SK-N-SH (cell line): ENCODE data around the gene STRN. TPM values are rescaled to one million over a fixed set of nuclear protein-coding genes. Genes with fewer than 3 reads are reported as not detected.

Experiments
- CTCF ChIA-PET: fragments of 300-600, 350-600 bp; formaldehyde crosslinking; extraction: SDS; loops from one replicate; lab custom pipeline; 2021; lab: Yijun Ruan, JAX
- POLR2A ChIA-PET: fragments of 350-600 bp; sonication (Branson Sonifier 250); formaldehyde crosslinking; extraction: SDS; loops from one replicate; lab custom pipeline; 2020; ENCODE audit warnings: antibody characterized with exemption, inconsistent platforms; lab: Yijun Ruan, JAX
- DNase-seq: peaks from one replicate; pipeline ENCODE4 v3.0.0; 2012
- H2AFZ ChIP-seq: fragments of 200-600 bp; sonication (generic); 2 replicates; pipeline ENCODE4 v1.8.1; 2016; ENCODE audit warnings: antibody characterized with exemption, mild to moderate bottlenecking, low read depth
- H3F3A ChIP-seq: fragments of 200-600 bp; sonication (generic); replicated peaks from 2 replicates; pipeline ENCODE3; 2016; ENCODE audit warnings: antibody characterized with exemption, mild to moderate bottlenecking; ENCODE audit not compliant: insufficient read depth
- H3K27ac ChIP-seq, 2 experiments: fragments of 200-500 bp in 1 of 2; fragments of 200-600 bp in 1 of 2; sonication (Bioruptor generic) in 1 of 2; sonication (generic), shearing (Covaris generic) in 1 of 2; 2 replicates each; pipeline versions ENCODE4 v1.5.1 to v1.6.1; 2014 to 2016; ENCODE audit warnings: low read depth in 2 of 2, inconsistent platforms in 1 of 2, low read length in 1 of 2, mild to moderate bottlenecking in 1 of 2, mixed read lengths in 1 of 2
- H3K27me3 ChIP-seq: fragments of 200-600 bp; sonication (generic), shearing (Covaris generic); 2 replicates; pipeline ENCODE4 v1.6.1; 2016; ENCODE audit warnings: mixed run types; ENCODE audit not compliant: insufficient read depth
- H3K36me3 ChIP-seq, 2 experiments: fragments of 200-500 bp in 1 of 2; fragments of 200-600 bp in 1 of 2; sonication (Bioruptor generic) in 1 of 2; sonication (generic) in 1 of 2; replicated peaks in 1 of 2; 2 replicates each; pipeline versions ENCODE3 to v1.5.1; 2014 to 2016; ENCODE audit warnings: low read length in 1 of 2, mild to moderate bottlenecking in 1 of 2; ENCODE audit not compliant: insufficient read depth in 2 of 2, control insufficient read depth in 1 of 2
- H3K4me1 ChIP-seq, 2 experiments: fragments of 200-500 bp in 1 of 2; fragments of 200-600 bp in 1 of 2; sonication (Bioruptor generic) in 1 of 2; sonication (generic), shearing (Covaris generic) in 1 of 2; 2 replicates each; pipeline versions ENCODE4 v1.5.1 to v1.6.1; 2014 to 2016; ENCODE audit warnings: low read depth in 1 of 2, low read length in 1 of 2, mixed run types in 1 of 2; ENCODE audit not compliant: insufficient read depth in 2 of 2, control insufficient read depth in 1 of 2
- H3K4me2 ChIP-seq: fragments of 200-600 bp; sonication (generic), shearing (Covaris generic); 2 replicates; pipeline ENCODE4 v1.6.1; 2017; ENCODE audit warnings: mixed run types
- H3K4me3 ChIP-seq, 2 experiments: fragments of 200-500 bp in 1 of 2; fragments of 200-600 bp in 1 of 2; sonication (Bioruptor generic) in 1 of 2; sonication (generic), shearing (Covaris generic) in 1 of 2; 2 replicates each; pipeline versions ENCODE4 v1.5.1 to v1.8.1; 2014 to 2016; ENCODE audit warnings: low read depth in 2 of 2, inconsistent platforms in 1 of 2, low read length in 1 of 2, mild to moderate bottlenecking in 1 of 2, mixed read lengths in 1 of 2, moderate library complexity in 1 of 2
- H3K79me2 ChIP-seq: fragments of 200-600 bp; sonication (generic); 2 replicates; pipeline ENCODE4 v1.8.1; 2017; ENCODE audit warnings: mild to moderate bottlenecking; ENCODE audit not compliant: insufficient read depth
- H3K9ac ChIP-seq: fragments of 200-600 bp; sonication (generic); 2 replicates; pipeline ENCODE4 v1.6.1; 2017; ENCODE audit warnings: mixed run types
- H3K9me2 ChIP-seq: fragments of 200-600 bp; sonication (generic); 2 replicates; pipeline ENCODE4 v1.6.1; 2017; ENCODE audit warnings: mixed run types
- H3K9me3 ChIP-seq: fragments of 200-600 bp; sonication (generic); 2 replicates; pipeline ENCODE4 v1.6.1; 2017; ENCODE audit warnings: mixed run types, mild to moderate bottlenecking, moderate library complexity
- H4K20me1 ChIP-seq: fragments of 200-600 bp; sonication (generic); 2 replicates; pipeline ENCODE4 v1.6.1; 2017; ENCODE audit warnings: mild to moderate bottlenecking, mixed run types; ENCODE audit not compliant: insufficient read depth
- CHD2 ChIP-seq: fragments of 150-350 bp; IDR thresholded peaks from 2 replicates; pipeline ENCODE4 v1.6.1; 2018; ENCODE audit warnings: low read length; ENCODE audit not compliant: partially characterized antibody
- ELF1 ChIP-seq: IDR thresholded peaks from 2 replicates; pipeline ENCODE4 v1.4.0; 2012
- EP300 ChIP-seq, 2 experiments: IDR thresholded peaks; 2 replicates each; pipeline versions ENCODE4 v1.4.0 to v1.6.1; 2012; ENCODE audit warnings: borderline replicate concordance in 1 of 2, low read depth in 1 of 2, low read length in 1 of 2
- EZH2phosphoT487 ChIP-seq: fragments of 200-600 bp; sonication (generic); IDR thresholded peaks from 2 replicates; pipeline ENCODE4 v1.6.1; 2017; ENCODE audit warnings: low read depth, mixed run types, mild to moderate bottlenecking, antibody characterized with exemption, moderate library complexity, borderline replicate concordance
- FOSL2 ChIP-seq: IDR thresholded peaks from 2 replicates; pipeline ENCODE4 v1.4.0; 2012; ENCODE audit warnings: low read depth, mild to moderate bottlenecking, moderate library complexity, borderline replicate concordance
- GATA2 ChIP-seq: sonication (generic); formaldehyde crosslinking; IDR thresholded peaks from 2 replicates; pipeline ENCODE4 v1.5.0; 2020; ENCODE audit warnings: mild to moderate bottlenecking, missing genetic modification reagents
- MEF2A ChIP-seq: IDR thresholded peaks from 2 replicates; pipeline ENCODE4 v1.4.0; 2012; ENCODE audit warnings: low read depth, borderline replicate concordance
- RAD21 ChIP-seq: IDR thresholded peaks from 2 replicates; pipeline ENCODE4 v1.6.1; 2012; ENCODE audit warnings: mild to moderate bottlenecking, low read length
- RFX5 ChIP-seq: IDR thresholded peaks from 2 replicates; pipeline ENCODE4 v1.6.1; 2012; ENCODE audit warnings: mild to moderate bottlenecking, improper control_type of control experiment, low read length
- RXRA ChIP-seq: IDR thresholded peaks from 2 replicates; pipeline ENCODE4 v1.4.0; 2012; ENCODE audit warnings: low read depth, mild to moderate bottlenecking, borderline replicate concordance
- SMC3 ChIP-seq: IDR thresholded peaks from 2 replicates; pipeline ENCODE4 v1.6.1; 2012; ENCODE audit warnings: low read depth, low read length, improper control_type of control experiment
- TAF1 ChIP-seq: IDR thresholded peaks from 2 replicates; pipeline ENCODE4 v1.6.1; 2012; ENCODE audit warnings: low read depth, mild to moderate bottlenecking, low read length, moderate library complexity, borderline replicate concordance
- TEAD4 ChIP-seq: IDR thresholded peaks from 2 replicates; pipeline ENCODE4 v1.4.0; 2012; ENCODE audit warnings: mild to moderate bottlenecking, borderline replicate concordance; ENCODE audit not compliant: insufficient read depth
- WGBS: methylation state at CpG from one replicate; pipeline ENCODE4 v1.1.6; 2017; ENCODE audit warnings: low lambda C conversion rate; 5-methylcytosine and 5-hydroxymethylcytosine counted together
- polyA plus RNA-seq, 3 experiments: library from polyadenylated mRNA; depleted of rRNA; stranded (reverse); fragments of >200 nt; gene quantifications; 2 replicates each; pipeline ENCODE4 v1.2.3, GENCODE V29; 2012
- TF ChIP-seq, protein P1 (sequence below): IDR thresholded peaks from 2 replicates; pipeline ENCODE4 v1.4.0; 2012; ENCODE audit warnings: low read depth, borderline replicate concordance
- TF ChIP-seq, protein P2 (sequence below): IDR thresholded peaks from 2 replicates; pipeline ENCODE4; 2012
- TF ChIP-seq, protein P3 (sequence below): fragments of 200-600 bp; sonication (generic); IDR thresholded peaks from 2 replicates; pipeline ENCODE4 v1.6.1; 2017; ENCODE audit warnings: antibody characterized with exemption, mild to moderate bottlenecking, moderate library complexity
- TF ChIP-seq, protein P4 (sequence below): IDR thresholded peaks from 2 replicates; pipeline ENCODE4 v1.6.1; 2012; ENCODE audit warnings: mild to moderate bottlenecking, low read depth, low read length, moderate library complexity

STRN gene
- polyA plus RNA-seq, 1 of the 3 experiments (the other 2 are of a cell fraction) = 4.8 TPM

DNA sequence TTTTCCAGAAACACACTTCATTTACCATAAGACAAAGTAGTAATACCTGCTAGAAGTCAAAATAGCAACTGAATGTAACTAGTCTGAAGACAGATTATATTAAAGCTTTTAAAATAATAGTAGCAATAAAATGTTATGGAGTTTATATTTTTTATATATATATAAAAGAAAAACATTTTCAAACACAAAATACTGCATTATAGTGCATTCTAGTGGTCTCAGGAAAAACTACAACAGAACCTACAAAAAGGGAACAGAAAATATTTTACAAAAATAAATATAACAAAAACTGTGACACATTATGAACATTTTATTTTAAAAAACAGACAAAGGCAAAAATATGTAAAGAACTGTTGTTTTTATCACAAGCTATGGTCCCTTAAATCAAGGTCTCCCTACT is 48.0 kb downstream of the STRN start:
- Histone ChIP-seq H4K20me1 (no peaks in the 10 kb centered on the region), H3K9me2 (no peaks in the 10 kb centered on the region), H3F3A (peaks cover 10% of the 10 kb centered on the region), H2AFZ (no peak overlapping the region), H3K4me2 (no peak overlapping the region), H3K79me2 (peaks cover 15% of the 10 kb centered on the region; the same call in 1 of the 2 replicates), H3K27ac (no peak overlapping the region), H3K4me1 (no peaks in the 10 kb centered on the region; a peak in 1 of 4 replicates), H3K4me3 (no peak overlapping the region), H3K9me3 (no peaks in the 10 kb centered on the region), H3K27me3 (no peaks in the 10 kb centered on the region), H3K9ac (no peak overlapping the region), H3K36me3 (peaks cover 12 to 17% of the 10 kb centered on the region in 2 experiments)
- ChIA-PET CTCF (interaction anchor here (0.6 to 2.2 kb wide), 20 partner anchors 9 to 1483 kb away, joined by 3 to 12 read pairs (median 3); no protein-coding TSS in a partner anchor), POLR2A (no interaction called here)
- no peak for TF ChIP-seq SMC3
- no peak for TF ChIP-seq EP300 (IDR thresholded peaks at IDR 0.05; ENCODE audit: borderline replicate concordance in 1 of 2, low read depth in 1 of 2, low read length in 1 of 2)
- no peak for TF ChIP-seq RFX5
- no peak for TF ChIP-seq FOSL2
- TF ChIP-seq TEAD4 = no peak
- peak; percentile 27; the same call in 1 of the 2 replicates for TF ChIP-seq RAD21
- TF ChIP-seq, protein P1, sequence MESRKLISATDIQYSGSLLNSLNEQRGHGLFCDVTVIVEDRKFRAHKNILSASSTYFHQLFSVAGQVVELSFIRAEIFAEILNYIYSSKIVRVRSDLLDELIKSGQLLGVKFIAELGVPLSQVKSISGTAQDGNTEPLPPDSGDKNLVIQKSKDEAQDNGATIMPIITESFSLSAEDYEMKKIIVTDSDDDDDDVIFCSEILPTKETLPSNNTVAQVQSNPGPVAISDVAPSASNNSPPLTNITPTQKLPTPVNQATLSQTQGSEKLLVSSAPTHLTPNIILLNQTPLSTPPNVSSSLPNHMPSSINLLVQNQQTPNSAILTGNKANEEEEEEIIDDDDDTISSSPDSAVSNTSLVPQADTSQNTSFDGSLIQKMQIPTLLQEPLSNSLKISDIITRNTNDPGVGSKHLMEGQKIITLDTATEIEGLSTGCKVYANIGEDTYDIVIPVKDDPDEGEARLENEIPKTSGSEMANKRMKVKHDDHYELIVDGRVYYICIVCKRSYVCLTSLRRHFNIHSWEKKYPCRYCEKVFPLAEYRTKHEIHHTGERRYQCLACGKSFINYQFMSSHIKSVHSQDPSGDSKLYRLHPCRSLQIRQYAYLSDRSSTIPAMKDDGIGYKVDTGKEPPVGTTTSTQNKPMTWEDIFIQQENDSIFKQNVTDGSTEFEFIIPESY = no peak
- TF ChIP-seq, protein P2, sequence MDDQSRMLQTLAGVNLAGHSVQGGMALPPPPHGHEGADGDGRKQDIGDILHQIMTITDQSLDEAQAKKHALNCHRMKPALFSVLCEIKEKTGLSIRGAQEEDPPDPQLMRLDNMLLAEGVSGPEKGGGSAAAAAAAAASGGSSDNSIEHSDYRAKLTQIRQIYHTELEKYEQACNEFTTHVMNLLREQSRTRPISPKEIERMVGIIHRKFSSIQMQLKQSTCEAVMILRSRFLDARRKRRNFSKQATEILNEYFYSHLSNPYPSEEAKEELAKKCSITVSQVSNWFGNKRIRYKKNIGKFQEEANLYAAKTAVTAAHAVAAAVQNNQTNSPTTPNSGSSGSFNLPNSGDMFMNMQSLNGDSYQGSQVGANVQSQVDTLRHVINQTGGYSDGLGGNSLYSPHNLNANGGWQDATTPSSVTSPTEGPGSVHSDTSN = no peak
- no peak for TF ChIP-seq MEF2A
- no peak for TF ChIP-seq TAF1
- TF ChIP-seq, protein P3, sequence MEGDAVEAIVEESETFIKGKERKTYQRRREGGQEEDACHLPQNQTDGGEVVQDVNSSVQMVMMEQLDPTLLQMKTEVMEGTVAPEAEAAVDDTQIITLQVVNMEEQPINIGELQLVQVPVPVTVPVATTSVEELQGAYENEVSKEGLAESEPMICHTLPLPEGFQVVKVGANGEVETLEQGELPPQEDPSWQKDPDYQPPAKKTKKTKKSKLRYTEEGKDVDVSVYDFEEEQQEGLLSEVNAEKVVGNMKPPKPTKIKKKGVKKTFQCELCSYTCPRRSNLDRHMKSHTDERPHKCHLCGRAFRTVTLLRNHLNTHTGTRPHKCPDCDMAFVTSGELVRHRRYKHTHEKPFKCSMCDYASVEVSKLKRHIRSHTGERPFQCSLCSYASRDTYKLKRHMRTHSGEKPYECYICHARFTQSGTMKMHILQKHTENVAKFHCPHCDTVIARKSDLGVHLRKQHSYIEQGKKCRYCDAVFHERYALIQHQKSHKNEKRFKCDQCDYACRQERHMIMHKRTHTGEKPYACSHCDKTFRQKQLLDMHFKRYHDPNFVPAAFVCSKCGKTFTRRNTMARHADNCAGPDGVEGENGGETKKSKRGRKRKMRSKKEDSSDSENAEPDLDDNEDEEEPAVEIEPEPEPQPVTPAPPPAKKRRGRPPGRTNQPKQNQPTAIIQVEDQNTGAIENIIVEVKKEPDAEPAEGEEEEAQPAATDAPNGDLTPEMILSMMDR = peak; percentile 58
- no peak for TF ChIP-seq GATA2 (CRISPR knock-in tag)
- no peak for TF ChIP-seq CHD2
- DNase-seq = no peak

DNA sequence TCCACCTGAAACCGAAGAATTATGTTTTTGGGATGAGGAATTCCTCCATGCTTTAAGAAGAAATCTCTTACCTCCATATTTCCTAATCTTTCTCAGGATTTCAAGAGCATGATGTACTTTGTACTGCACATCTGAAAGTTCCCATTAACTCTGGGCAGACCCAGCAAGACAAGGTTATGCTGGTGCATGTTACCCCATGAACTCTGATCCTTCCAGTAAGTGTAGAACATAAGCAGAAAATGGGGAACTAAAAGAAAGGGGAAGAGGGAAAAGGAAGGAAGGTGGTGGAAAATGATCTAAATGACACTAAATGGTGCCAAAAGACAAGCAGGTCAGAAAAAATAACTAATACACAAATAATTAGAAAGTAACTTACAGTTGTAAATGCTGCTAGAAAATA is 50.7 kb downstream of the STRN start:
- Histone ChIP-seq H3K79me2 (peaks cover 15% of the 10 kb centered on the region; the same call in 1 of the 2 replicates), H3F3A (peaks cover 10% of the 10 kb centered on the region), H3K27ac (no peak overlapping the region), H3K27me3 (no peaks in the 10 kb centered on the region), H3K9me2 (no peaks in the 10 kb centered on the region), H4K20me1 (no peaks in the 10 kb centered on the region), H3K9me3 (no peaks in the 10 kb centered on the region), H3K4me3 (no peak overlapping the region), H3K4me1 (no peaks in the 10 kb centered on the region; a peak in 2 of 4 replicates), H3K36me3 (peaks cover 12 to 27% of the 10 kb centered on the region in 2 experiments), H3K9ac (no peak overlapping the region), H2AFZ (no peak overlapping the region), H3K4me2 (no peak overlapping the region)
- TF ChIP-seq ELF1 (no peak), EZH2phosphoT487 (no peak), RXRA (no peak)
- TF ChIP-seq, protein P3 = no peak
- TF ChIP-seq, protein P4, sequence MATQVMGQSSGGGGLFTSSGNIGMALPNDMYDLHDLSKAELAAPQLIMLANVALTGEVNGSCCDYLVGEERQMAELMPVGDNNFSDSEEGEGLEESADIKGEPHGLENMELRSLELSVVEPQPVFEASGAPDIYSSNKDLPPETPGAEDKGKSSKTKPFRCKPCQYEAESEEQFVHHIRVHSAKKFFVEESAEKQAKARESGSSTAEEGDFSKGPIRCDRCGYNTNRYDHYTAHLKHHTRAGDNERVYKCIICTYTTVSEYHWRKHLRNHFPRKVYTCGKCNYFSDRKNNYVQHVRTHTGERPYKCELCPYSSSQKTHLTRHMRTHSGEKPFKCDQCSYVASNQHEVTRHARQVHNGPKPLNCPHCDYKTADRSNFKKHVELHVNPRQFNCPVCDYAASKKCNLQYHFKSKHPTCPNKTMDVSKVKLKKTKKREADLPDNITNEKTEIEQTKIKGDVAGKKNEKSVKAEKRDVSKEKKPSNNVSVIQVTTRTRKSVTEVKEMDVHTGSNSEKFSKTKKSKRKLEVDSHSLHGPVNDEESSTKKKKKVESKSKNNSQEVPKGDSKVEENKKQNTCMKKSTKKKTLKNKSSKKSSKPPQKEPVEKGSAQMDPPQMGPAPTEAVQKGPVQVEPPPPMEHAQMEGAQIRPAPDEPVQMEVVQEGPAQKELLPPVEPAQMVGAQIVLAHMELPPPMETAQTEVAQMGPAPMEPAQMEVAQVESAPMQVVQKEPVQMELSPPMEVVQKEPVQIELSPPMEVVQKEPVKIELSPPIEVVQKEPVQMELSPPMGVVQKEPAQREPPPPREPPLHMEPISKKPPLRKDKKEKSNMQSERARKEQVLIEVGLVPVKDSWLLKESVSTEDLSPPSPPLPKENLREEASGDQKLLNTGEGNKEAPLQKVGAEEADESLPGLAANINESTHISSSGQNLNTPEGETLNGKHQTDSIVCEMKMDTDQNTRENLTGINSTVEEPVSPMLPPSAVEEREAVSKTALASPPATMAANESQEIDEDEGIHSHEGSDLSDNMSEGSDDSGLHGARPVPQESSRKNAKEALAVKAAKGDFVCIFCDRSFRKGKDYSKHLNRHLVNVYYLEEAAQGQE = no peak
- ChIA-PET POLR2A (no interaction called here), CTCF (no interaction called here)
- WGBS = 94% methylated on average over 1 of the region's 1 CpG
- no peak for DNase-seq
